NOMO-1 treated with dmso at 0.1 percent for 144 hours (cell line): ENCODE data around the gene NLRC3.
"Not testable (repeated sequence)": the region's sequence is repeated elsewhere in the genome, so short reads cannot be mapped to it uniquely, and the experiment has no call there.

Experiments
- DNase-seq: peaks from one replicate; lab custom pipeline; 2025; ENCODE audit not compliant: unreplicated experiment; lab: John Stamatoyannopoulos, UW

NLRC3 gene

DNA sequence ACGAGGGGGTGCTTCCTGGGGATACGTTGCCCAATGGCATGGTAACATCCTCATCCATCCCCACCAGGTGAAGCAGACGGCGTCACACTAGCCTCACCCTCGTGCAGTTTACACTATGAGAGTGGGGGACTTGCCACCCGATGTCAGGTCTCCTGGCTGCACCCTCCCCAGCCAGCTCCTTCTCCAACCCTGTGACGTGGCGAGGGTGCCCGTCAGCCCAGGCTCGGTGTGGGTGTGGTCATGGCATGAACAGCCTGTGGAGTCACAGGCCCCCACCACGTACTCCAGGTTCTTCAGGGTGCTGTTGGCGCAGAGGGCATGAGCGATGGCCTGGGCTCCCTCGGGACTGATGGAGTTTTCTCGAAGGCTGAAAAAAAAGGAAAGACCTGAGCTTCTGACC is 28.3 kb downstream of the NLRC3 start:
- DNase-seq: no peak

DNA sequence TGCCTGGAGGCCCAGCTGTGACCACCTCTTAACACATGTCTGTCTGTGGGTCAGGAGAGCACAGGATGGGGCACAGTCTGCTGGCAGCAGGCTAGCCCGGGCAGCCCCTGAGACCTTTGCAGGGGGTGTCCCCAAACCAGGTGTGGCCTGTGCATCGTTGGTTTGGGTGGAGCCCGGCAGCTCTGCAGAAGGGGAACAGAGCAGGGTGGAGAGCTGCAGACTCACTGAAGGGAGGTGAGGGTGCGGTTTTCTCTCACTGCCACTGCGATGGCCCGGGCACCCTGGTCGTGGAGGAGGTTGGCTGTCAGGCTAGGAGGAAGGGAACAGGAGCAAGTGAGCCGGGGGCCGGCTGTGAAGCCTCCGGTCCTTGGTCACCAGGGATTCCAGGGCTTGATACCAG is 28.8 kb downstream of the NLRC3 start:
- no peak for DNase-seq

GRCh38 chr16:3546986-3547682 is 30.1 kb downstream of the NLRC3 start:
- no peak for DNase-seq

DNA sequence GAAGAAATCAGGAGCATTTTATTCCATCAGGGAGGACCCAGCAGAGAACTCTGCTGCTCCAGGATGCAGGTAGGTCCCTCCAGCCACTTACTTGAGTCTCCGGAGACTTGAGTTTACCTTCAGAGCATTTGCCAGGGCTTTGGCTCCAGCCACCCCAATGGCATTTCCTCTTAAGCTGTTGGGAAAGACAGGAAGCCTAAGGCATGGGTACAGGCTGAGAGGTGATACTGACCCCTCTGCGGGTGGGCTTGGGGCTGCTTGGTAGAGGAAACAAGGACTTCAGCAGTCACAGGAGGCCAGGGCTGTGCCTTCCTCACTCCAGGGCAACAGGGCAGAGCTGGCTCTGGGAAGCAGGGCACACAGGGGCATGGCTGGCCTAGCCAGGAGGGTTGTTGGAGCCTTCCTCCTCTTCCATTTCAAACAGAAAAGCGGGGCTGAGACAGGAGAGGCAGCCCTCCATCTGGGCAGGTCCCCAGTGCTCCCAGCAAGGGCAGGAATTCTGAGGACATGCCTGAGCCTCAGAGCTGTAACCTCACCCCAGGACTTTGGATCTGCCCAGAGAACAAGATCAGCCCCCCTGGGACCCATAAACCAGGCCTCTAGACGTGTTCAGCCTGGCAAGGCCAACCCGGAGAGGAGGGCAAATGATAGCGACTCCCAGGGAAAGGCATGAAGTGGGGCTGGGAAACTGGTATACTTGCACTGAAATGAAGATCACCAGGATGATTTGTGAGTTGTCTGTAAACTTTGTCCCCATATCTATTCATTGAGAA is 34.4 kb downstream of the NLRC3 start:
- DNase-seq: no peak

GRCh38 chr16:3541527-3542155 is 35.6 kb downstream of the NLRC3 start:
- DNase-seq: no peak

GRCh38 chr16:3538222-3538621 is 39.0 kb downstream of the NLRC3 start:
- no peak for DNase-seq

- DNase-seq: no peak
Measured at GRCh38 chr16:3536851-3537250, 40.4 kb downstream of the NLRC3 start.

DNA sequence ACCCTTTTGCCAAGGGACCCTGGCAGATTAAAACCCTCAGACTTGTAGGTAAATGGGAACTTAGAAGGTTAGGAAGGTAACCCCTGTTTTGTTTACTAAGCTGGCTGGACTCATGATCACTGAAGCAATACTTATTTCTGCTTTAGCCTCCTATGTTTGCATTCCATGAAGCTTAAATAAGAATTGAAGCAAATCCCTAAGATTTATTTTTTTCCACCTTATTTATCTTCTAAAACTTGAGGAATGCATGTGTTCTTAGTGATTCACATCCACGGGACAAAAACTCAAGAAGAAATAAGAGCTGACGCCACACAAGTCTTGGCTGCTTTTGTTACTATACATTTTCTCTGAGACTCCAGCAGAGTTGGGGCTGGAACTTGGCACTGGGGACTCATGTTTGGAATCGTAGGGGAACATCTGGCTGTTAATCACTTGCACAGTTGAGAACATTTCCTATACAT is 40.9 kb downstream of the NLRC3 start:
- no peak for DNase-seq

GRCh38 chr16:3534126-3534525 is 43.1 kb downstream of the NLRC3 start:
- no peak for DNase-seq

- DNase-seq: no peak
Measured at GRCh38 chr16:3532741-3533140, 44.5 kb downstream of the NLRC3 start.

DNA sequence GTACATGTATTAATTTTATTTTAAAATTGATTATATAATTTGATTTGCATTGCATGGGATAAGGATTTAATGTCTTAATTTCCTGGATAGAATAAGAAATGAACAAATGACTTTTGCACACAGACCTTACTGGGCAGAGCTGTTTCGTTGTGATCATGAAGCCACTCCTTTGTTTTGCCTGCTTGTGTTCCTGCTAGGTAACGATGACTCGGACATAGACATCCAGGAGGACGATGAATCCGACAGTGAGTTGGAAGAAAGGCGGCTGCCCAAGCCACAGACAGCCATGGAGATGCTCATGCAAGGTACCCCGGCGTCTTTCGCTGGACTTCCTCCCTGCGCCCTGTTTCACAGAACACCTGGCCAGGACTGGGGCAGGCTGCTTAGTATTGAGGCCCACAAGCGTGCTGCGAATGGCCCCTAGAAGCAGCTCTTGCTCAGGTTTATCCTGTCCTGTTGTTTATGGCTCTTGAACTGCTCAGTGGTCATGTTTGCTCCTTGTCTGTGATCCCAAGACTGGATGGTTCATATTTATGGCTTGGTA is 46.8 kb downstream of the NLRC3 start:
- no peak for DNase-seq

- no peak for DNase-seq
Measured at GRCh38 chr16:3529175-3529574, 48.0 kb downstream of the NLRC3 start.

DNA sequence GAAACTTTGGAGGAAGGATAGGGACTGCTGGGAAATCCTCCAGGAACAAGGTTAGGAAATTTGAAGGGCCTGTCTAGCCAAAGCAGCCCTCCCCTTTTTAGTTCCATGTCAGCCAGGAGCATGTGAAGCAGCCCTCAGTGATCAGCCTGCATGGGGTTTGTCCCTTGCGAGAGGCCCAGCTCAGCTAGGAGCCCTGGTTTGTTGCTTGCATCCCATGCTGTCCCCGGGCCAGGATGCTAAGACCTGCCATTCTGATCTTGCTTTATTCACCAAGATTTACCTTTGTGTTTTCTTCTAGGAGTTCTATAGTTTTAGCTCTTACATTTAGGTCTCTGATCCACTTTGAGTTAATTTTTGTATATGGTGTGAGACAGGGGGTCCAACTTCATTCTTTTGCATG is 48.8 kb downstream of the NLRC3 start:
- DNase-seq: no peak

GRCh38 chr16:3527216-3527829 is 49.9 kb downstream of the NLRC3 start:
- DNase-seq: not testable (repeated sequence)

DNA sequence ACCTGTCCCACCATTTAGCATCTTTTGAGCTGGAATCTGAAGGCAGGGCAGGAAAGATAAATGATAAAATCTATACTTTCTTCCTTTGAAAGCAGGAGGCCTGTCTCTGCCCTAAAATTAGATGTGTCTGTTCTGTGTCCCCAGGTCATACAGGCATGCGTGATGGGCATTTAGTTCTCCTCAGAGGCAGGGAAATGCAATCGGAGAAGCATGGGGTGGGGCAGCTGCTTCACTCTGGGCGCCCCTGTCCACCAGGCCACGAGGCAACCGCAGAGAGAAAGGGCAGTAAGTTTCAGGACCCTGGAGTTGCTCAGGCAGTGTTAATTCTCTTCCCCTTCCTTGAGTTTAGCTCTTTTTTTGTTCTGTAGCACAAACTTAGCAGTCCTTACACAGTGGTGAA is 51.3 kb downstream of the NLRC3 start:
- no peak for DNase-seq

DNA sequence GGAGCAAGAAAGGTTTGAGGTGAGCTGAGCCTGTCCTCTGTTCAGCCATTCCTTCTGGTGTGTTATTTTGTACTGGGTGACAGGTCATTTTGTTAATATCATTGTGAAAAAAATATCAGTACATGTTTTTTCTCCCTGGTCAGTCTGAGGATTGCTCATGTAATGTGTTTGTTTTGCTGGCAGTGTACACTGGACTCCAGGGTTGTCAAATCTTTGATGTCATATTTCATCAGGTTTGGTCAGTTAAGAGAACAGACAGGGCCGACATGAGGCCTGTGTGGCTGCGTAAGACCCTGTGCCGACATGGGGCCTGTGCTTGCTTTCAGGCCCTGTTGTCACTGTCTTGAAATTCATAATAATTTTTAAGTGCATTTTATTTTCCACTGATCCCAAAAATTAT is 53.9 kb downstream of the NLRC3 start:
- DNase-seq: no peak

DNA sequence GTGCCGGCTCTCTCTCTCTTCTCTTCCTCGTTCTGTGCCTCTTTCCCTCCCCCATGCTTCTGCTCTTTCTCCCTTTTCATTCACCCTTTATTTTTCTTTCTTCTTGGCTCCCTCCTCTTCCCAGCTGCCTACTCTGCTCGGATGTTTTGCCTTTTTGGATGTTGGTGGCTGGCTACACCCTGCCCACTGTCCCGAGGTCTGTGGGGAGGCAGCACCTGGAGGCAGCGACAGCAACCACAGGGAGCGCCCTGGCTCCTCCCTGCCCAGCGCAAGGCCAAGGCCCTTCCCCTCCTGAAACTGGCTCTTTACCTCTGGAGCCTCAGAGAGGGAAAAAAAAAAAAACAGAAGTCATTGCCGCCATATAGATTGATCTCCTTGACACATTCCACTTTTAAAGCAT is 56.4 kb downstream of the NLRC3 start:
- DNase-seq: no peak

GRCh38 chr16:3520413-3520812 is 56.8 kb downstream of the NLRC3 start:
- DNase-seq: no peak

DNA sequence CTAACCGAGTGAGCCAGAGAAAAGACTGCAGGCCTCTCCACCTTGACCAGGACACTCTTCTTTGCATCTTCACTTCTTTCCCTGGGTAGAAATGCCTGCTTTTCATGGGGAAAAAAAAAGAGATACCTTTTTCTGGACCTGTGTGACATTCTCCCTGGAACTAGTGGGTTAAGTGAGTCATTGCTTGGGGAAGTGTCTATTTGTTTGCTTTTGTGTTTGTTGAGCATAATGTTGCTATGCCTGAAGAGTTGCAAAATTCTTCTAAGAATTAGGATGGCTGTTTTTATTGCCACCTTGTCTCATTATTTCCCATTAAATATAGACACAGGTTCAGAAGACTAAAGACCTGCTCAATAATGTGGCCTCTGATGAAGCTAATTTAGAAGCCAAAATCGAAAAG is 57.6 kb downstream of the NLRC3 start:
- no peak for DNase-seq

- no peak for DNase-seq
Measured at GRCh38 chr16:3518986-3519348, 58.2 kb downstream of the NLRC3 start.

- DNase-seq: no peak
Measured at GRCh38 chr16:3518292-3518985, 58.8 kb downstream of the NLRC3 start.
